Left forelimb (tissue), 1 donor: ENCODE results near the gene POLR2L.

Experiments
- DNase-seq: peaks from one replicate; pipeline ENCODE4 v3.0.0-alpha.2; 2018; ENCODE audit warnings: low spot score

The POLR2L gene

GRCh38 chr11:868802-869201, 26.5 kb upstream of the POLR2L start:
- DNase-seq, result no peak

- DNase-seq, result no peak
Measured at GRCh38 chr11:868394-868793, 26.1 kb upstream of the POLR2L start.

- no peak for DNase-seq
Measured at GRCh38 chr11:867856-868358, 25.6 kb upstream of the POLR2L start.

- no peak for DNase-seq
Measured at GRCh38 chr11:866481-866880, 24.2 kb upstream of the POLR2L start.

GRCh38 chr11:865462-866430, 23.4 kb upstream of the POLR2L start:
- no peak for DNase-seq

GRCh38 chr11:864898-865297, 22.6 kb upstream of the POLR2L start:
- DNase-seq, result no peak

GRCh38 chr11:863910-864827, 21.8 kb upstream of the POLR2L start:
- DNase-seq, result no peak

- DNase-seq, result no peak
Measured at GRCh38 chr11:863023-863909, 20.9 kb upstream of the POLR2L start.

GRCh38 chr11:862696-863022, 20.3 kb upstream of the POLR2L start:
- DNase-seq, result no peak

- no peak for DNase-seq
Measured at GRCh38 chr11:862081-862661, 19.8 kb upstream of the POLR2L start.

GRCh38 chr11:861105-861479, 18.8 kb upstream of the POLR2L start:
- no peak for DNase-seq

GRCh38 chr11:860234-861104, 18.1 kb upstream of the POLR2L start:
- no peak for DNase-seq

- DNase-seq, result no peak
Measured at GRCh38 chr11:859394-860131, 17.2 kb upstream of the POLR2L start.

- DNase-seq, result no peak
Measured at GRCh38 chr11:858762-859339, 16.5 kb upstream of the POLR2L start.

- DNase-seq, result no peak
Measured at GRCh38 chr11:858053-858761, 15.9 kb upstream of the POLR2L start.

- no peak for DNase-seq
Measured at GRCh38 chr11:856397-856796, 14.1 kb upstream of the POLR2L start.

GRCh38 chr11:855796-856195, 13.5 kb upstream of the POLR2L start:
- DNase-seq, result no peak

- no peak for DNase-seq
Measured at GRCh38 chr11:855330-855674, 13.0 kb upstream of the POLR2L start.
